MM.1S (cell line): ENCODE data around the gene P4HA1.

ENCODE experiments used
- DNase-seq: peaks from one replicate; pipeline ENCODE4 v3.0.0-alpha.2; 2015
- H2AFZ ChIP-seq: fragments of 300-600 bp; sonication (generic); 2 replicates; pipeline ENCODE4 v1.6.0; 2016; ENCODE audit warnings: antibody characterized with exemption, low read length
- H3F3A ChIP-seq: fragments of 300-600 bp; sonication (generic); 2 replicates; pipeline ENCODE4 v1.6.1; 2016; ENCODE audit warnings: mild to moderate bottlenecking, antibody characterized with exemption, low read length, moderate library complexity, mixed read lengths; ENCODE audit not compliant: insufficient read depth
- H3K27ac ChIP-seq: fragments of 300-600 bp; sonication (generic); 2 replicates; pipeline ENCODE4 v1.5.1; 2016; ENCODE audit warnings: mild to moderate bottlenecking, low read length
- H3K27me3 ChIP-seq: fragments of 300-600 bp; sonication (generic); replicated peaks from 2 replicates; pipeline ENCODE4 v1.6.0; 2016; ENCODE audit warnings: low read length; ENCODE audit not compliant: insufficient read depth
- H3K36me3 ChIP-seq: fragments of 300-600 bp; sonication (generic); replicated peaks from 2 replicates; pipeline ENCODE4 v1.6.1; 2016; ENCODE audit warnings: mild to moderate bottlenecking, low read length, mixed read lengths; ENCODE audit not compliant: insufficient read depth
- H3K4me1 ChIP-seq: fragments of 300-600 bp; sonication (generic); 2 replicates; pipeline ENCODE4 v1.6.1; 2016; ENCODE audit warnings: low read length, mixed read lengths
- H3K4me2 ChIP-seq: fragments of 300-600 bp; sonication (generic); 2 replicates; pipeline ENCODE4 v1.6.0; 2016; ENCODE audit warnings: low read depth, low read length
- H3K4me3 ChIP-seq: fragments of 300-600 bp; sonication (generic); 2 replicates; pipeline ENCODE4 v1.5.1; 2016; ENCODE audit warnings: low read length, mixed read lengths
- H3K79me2 ChIP-seq: fragments of 300-600 bp; sonication (generic); 2 replicates; pipeline ENCODE4 v1.6.1; 2016; ENCODE audit warnings: mixed run types, low read length, mixed read lengths
- H3K9ac ChIP-seq: fragments of 300-600 bp; sonication (generic); 2 replicates; pipeline ENCODE4 v1.6.1; 2016; ENCODE audit warnings: low read length, mixed read lengths
- H3K9me2 ChIP-seq: fragments of 300-600 bp; sonication (generic); replicated peaks from 2 replicates; pipeline ENCODE4 v1.6.1; 2016; ENCODE audit warnings: mild to moderate bottlenecking, low read length, mixed read lengths; ENCODE audit not compliant: insufficient read depth
- H3K9me3 ChIP-seq: fragments of 300-600 bp; sonication (generic); replicated peaks from 2 replicates; pipeline ENCODE4 v1.6.1; 2016; ENCODE audit warnings: mild to moderate bottlenecking, low read length, mixed read lengths; ENCODE audit not compliant: insufficient read depth
- H4K20me1 ChIP-seq: fragments of 300-600 bp; sonication (generic); 2 replicates; pipeline ENCODE4 v1.6.1; 2016; ENCODE audit warnings: mild to moderate bottlenecking, low read length, moderate library complexity, mixed read lengths; ENCODE audit not compliant: insufficient read depth
- CTCF ChIP-seq: fragments of 300-600 bp; sonication (generic); IDR thresholded peaks from 2 replicates; pipeline ENCODE4 v1.5.1; 2016; ENCODE audit warnings: antibody characterized with exemption, low read length, mixed read lengths
- EZH2 ChIP-seq: fragments of 300-600 bp; sonication (generic); optimal IDR thresholded peaks from 2 replicates; pipeline ENCODE3; 2017; ENCODE audit warnings: low read depth, mild to moderate bottlenecking, antibody characterized with exemption, low read length, mixed read lengths
- EZH2phosphoT487 ChIP-seq: fragments of 300-600 bp; sonication (generic); IDR thresholded peaks from 2 replicates; pipeline ENCODE4 v1.6.1; 2018; ENCODE audit warnings: antibody characterized with exemption, low read length

Gene P4HA1

DNA sequence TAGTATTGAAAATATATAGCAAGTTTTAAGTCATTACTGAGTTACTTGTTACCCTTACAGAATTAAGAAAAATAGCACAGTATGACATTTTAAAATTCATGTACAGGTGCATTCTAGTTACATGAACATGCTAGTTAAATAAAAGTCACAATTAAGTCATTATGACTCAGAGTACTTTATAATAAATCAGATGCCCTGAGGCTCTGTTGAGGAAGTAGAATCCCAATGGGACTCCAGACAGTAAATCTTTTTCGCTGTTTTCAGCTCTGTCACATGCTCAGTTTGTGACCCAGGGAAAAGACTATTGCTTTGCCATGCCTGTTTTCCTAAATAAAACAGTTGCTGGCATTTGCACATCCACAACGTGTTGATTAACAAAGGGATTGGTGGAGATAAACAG lies 34.6 kb upstream of the P4HA1 start:
- H2AFZ ChIP-seq: no peak overlapping the region
- TF ChIP-seq EZH2 (no peak), EZH2phosphoT487 (no peak), CTCF (no peak)
- no peaks in the 10 kb centered on the region for H3K9me3 ChIP-seq
- no peaks in the 10 kb centered on the region for H3K9me2 ChIP-seq
- no peak overlapping the region for H3K9ac ChIP-seq
- no peak overlapping the region for H3K4me3 ChIP-seq
- H3K4me1 ChIP-seq: no peaks in the 10 kb centered on the region
- peaks cover 4% of the 10 kb centered on the region for H3K36me3 ChIP-seq
- no peaks in the 10 kb centered on the region for H3K27me3 ChIP-seq
- no peak for DNase-seq
- no peaks in the 10 kb centered on the region for H3F3A ChIP-seq
- H3K4me2 ChIP-seq: no peak overlapping the region
- H3K27ac ChIP-seq: no peak overlapping the region
- H4K20me1 ChIP-seq: no peaks in the 10 kb centered on the region
- H3K79me2 ChIP-seq: no peaks in the 10 kb centered on the region

GRCh38 chr10:73126343-73126742 lies 29.7 kb upstream of the P4HA1 start:
- Histone ChIP-seq H4K20me1 (no peaks in the 10 kb centered on the region), H3K27me3 (no peaks in the 10 kb centered on the region), H3K4me1 (no peaks in the 10 kb centered on the region), H3K4me2 (no peak overlapping the region), H3K27ac (no peak overlapping the region), H3K36me3 (no peaks in the 10 kb centered on the region), H3K9me2 (no peaks in the 10 kb centered on the region), H3K4me3 (no peak overlapping the region), H3F3A (no peaks in the 10 kb centered on the region), H3K9ac (no peak overlapping the region), H3K79me2 (no peaks in the 10 kb centered on the region), H3K9me3 (no peaks in the 10 kb centered on the region), H2AFZ (no peak overlapping the region)
- DNase-seq: no peak
- TF ChIP-seq CTCF: no peak
- TF ChIP-seq EZH2: no peak
- TF ChIP-seq EZH2phosphoT487: no peak

- H3K4me2 ChIP-seq: no peak overlapping the region
- no peaks in the 10 kb centered on the region for H3K79me2 ChIP-seq
- H3K27ac ChIP-seq: no peak overlapping the region
- peaks cover 20% of the 10 kb centered on the region for H3F3A ChIP-seq
- peaks cover 20% of the 10 kb centered on the region for H3K4me1 ChIP-seq
- no peak for DNase-seq
- H3K9me3 ChIP-seq: no peaks in the 10 kb centered on the region
- no peaks in the 10 kb centered on the region for H3K36me3 ChIP-seq
- H2AFZ ChIP-seq: no peak overlapping the region
- H3K9me2 ChIP-seq: no peaks in the 10 kb centered on the region
- no peaks in the 10 kb centered on the region for H4K20me1 ChIP-seq
- no peak overlapping the region for H3K9ac ChIP-seq
- TF ChIP-seq CTCF: no peak
- TF ChIP-seq EZH2: no peak
- no peak for TF ChIP-seq EZH2phosphoT487
- H3K27me3 ChIP-seq: no peaks in the 10 kb centered on the region
- H3K4me3 ChIP-seq: no peak overlapping the region
Measured at GRCh38 chr10:73119952-73120351, 23.3 kb upstream of the P4HA1 start.

GRCh38 chr10:73119457-73119856 lies 22.8 kb upstream of the P4HA1 start:
- Histone ChIP-seq H3K27me3 (no peaks in the 10 kb centered on the region), H3K9me3 (no peaks in the 10 kb centered on the region), H3F3A (peaks cover 20% of the 10 kb centered on the region), H3K4me1 (peaks cover 20% of the 10 kb centered on the region), H4K20me1 (no peaks in the 10 kb centered on the region), H2AFZ (no peak overlapping the region), H3K79me2 (no peaks in the 10 kb centered on the region), H3K9ac (no peak overlapping the region), H3K27ac (peak overlapping the region; percentile 93; the same call in 1 of the 2 replicates), H3K4me2 (no peak overlapping the region), H3K9me2 (no peaks in the 10 kb centered on the region), H3K4me3 (no peak overlapping the region), H3K36me3 (no peaks in the 10 kb centered on the region)
- DNase-seq: no peak
- TF ChIP-seq CTCF: no peak
- no peak for TF ChIP-seq EZH2phosphoT487
- no peak for TF ChIP-seq EZH2
